Kidney (tissue), 14 donors: ENCODE data around the gene ZNF471. TPM values are rescaled to one million over a fixed set of nuclear protein-coding genes. Genes with fewer than 3 reads are reported as not detected.

Experiments
- DNase-seq, 5 donors: peaks; one replicate each; pipeline ENCODE4 v3.0.0-alpha.2; 2013 to 2020
- FAIRE-seq: peaks from 2 replicates; lab custom pipeline; 2012; peaks lifted over from hg19 to GRCh38; lab: Jason Lieb, UNC
- H3K27ac ChIP-seq, 2 donors: one replicate each; pipeline ENCODE4 v1.7.0; 2013; ENCODE audit warnings: low read depth in 2 of 2, low read length in 2 of 2, inconsistent platforms in 1 of 2
- H3K27me3 ChIP-seq: one replicate; pipeline ENCODE4 v1.7.1; 2013; ENCODE audit warnings: low read length, inconsistent platforms; ENCODE audit not compliant: control insufficient read depth, insufficient read depth
- H3K36me3 ChIP-seq, 3 donors: one replicate each; pipeline versions ENCODE4 v1.7.0 to v1.7.1; 2013; ENCODE audit warnings: low read length in 3 of 3, control low read depth in 1 of 3, inconsistent platforms in 1 of 3; ENCODE audit not compliant: insufficient read depth in 3 of 3, control insufficient read depth in 2 of 3
- H3K4me1 ChIP-seq, 3 donors: one replicate each; pipeline versions ENCODE4 v1.7.0 to v1.7.1; 2013; ENCODE audit warnings: low read length in 3 of 3, inconsistent platforms in 1 of 3, low read depth in 1 of 3; ENCODE audit not compliant: control insufficient read depth in 2 of 3, insufficient read depth in 2 of 3
- H3K4me3 ChIP-seq, 3 donors: one replicate each; pipeline versions ENCODE4 v1.7.0 to v1.8.1; 2013; ENCODE audit warnings: low read length in 3 of 3, control low read depth in 1 of 3, inconsistent platforms in 1 of 3
- H3K9ac ChIP-seq, 3 donors: one replicate each; pipeline versions ENCODE4 v1.7.0 to v1.7.1; 2013; ENCODE audit warnings: low read length in 3 of 3, control low read depth in 1 of 3, inconsistent platforms in 1 of 3
- H3K9me3 ChIP-seq, 3 donors: one replicate each; pipeline versions ENCODE4 v1.7.0 to v1.7.1; 2013; ENCODE audit warnings: low read length in 3 of 3, control low read depth in 1 of 3, inconsistent platforms in 1 of 3; ENCODE audit not compliant: control insufficient read depth in 2 of 3, insufficient read depth in 1 of 3
- intact Hi-C: fragments of 100-400 bp; cut with DNase I; formaldehyde crosslinking; loops from one replicate; pipeline ENCODE4 v1.11.1; 2022
- polyA plus RNA-seq: library from polyadenylated mRNA; stranded (reverse); fragments of 350-450 nt; fragmentation: Illumina TruSeq; extraction: RNeasy Lipid Tissue Mini Kit (QIAGEN cat#74804); gene quantifications from one replicate; pipeline ENCODE4 v1.2.3, GENCODE V29; 2014; ENCODE audit warnings: low read depth, low replicate concordance; ENCODE audit not compliant: insufficient read depth
- total RNA-seq: library from RNA; stranded (reverse); fragmentation: NEBNext Ultra II Directional; extraction: Animal tissue kit (Norgen Biotek cat#: 25700); gene quantifications from one replicate; pipeline ENCODE4 v1.2.1, GENCODE V29; 2021
- TF ChIP-seq, protein P1 (sequence below): IDR thresholded peaks from 3 replicates; pipeline ENCODE4 v1.5.1; 2012; ENCODE audit warnings: mild to moderate bottlenecking, moderate library complexity, borderline replicate concordance; ENCODE audit not compliant: insufficient read depth; ENCODE audit errors: extremely low read depth
- donor health status: control.
- donor health status: control.
- donor health status: control.
- donor health status: control.
- donor health status: control.
- donor health status: DM: yes; HTN: yes; CAD: no.
- donor health status: Normal renal cell carcinoma (clear cell type).

ZNF471 gene
- total and polyA plus RNA-seq, 2 donors from 2014 or later, result 2.6 to 9.3 TPM

DNA sequence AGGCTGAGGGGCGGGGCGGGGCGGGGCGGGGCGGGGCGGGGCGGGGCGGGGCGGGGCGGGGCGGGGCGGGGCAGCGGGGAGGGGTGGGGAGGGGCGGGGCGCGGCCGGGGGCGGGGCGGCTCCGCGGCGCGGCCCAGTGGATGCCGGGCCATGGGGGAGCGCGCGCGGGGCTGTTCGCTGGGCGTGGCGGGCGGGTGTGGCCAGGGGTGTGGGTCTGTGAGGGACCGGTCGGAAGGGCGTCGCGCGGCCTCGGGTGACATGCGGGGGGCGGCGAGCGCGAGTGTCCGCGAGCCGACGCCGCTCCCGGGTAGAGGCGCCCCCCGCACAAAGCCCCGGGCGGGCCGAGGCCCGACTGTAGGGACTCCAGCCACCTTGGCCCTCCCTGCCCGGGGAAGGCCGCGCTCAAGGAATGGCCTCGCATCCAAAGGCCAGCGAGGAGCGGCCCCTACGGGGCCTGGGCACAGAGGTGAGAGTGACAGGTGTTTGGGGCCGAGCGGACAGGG is 31.2 kb downstream of the ZNF471 start, which contains the start of gene ZFP28:
Gene ZFP28, plus strand, starts transcription at position 188 of the 503 bp plus-strand sequence. Its CDS starts 71 bp downstream, at position 259.
- TF ChIP-seq, protein P1, sequence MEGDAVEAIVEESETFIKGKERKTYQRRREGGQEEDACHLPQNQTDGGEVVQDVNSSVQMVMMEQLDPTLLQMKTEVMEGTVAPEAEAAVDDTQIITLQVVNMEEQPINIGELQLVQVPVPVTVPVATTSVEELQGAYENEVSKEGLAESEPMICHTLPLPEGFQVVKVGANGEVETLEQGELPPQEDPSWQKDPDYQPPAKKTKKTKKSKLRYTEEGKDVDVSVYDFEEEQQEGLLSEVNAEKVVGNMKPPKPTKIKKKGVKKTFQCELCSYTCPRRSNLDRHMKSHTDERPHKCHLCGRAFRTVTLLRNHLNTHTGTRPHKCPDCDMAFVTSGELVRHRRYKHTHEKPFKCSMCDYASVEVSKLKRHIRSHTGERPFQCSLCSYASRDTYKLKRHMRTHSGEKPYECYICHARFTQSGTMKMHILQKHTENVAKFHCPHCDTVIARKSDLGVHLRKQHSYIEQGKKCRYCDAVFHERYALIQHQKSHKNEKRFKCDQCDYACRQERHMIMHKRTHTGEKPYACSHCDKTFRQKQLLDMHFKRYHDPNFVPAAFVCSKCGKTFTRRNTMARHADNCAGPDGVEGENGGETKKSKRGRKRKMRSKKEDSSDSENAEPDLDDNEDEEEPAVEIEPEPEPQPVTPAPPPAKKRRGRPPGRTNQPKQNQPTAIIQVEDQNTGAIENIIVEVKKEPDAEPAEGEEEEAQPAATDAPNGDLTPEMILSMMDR, result no peak
- peak within 1 kb of the TSS; percentile 64 to 68 (median 66) for H3K9ac ChIP-seq

DNA sequence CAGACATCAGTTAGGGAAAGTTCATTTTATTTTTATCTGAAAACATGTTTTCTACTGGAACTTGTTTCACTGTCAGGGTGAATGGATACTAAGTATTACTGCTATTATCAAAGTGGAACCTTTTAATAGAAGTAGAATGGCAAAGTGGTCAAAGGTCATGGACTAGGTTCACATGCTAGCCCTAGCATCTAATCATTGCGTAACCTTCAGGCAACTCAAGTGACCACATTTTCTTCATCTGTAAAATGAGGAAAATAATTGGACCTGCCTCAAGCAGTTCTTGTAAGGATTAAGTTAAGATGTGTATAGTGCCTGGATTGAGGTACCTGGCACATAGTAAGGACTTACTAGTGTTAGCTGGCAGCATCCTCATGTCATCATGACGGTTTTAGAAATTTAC is 36.1 kb downstream of the ZNF471 start:
- TF ChIP-seq, protein P1, result no peak
- FAIRE-seq, result no peak
- H3K27me3 ChIP-seq, result no peaks in the 10 kb centered on the region
- DNase-seq, result no peak
- intact Hi-C loops, result no loop called here
- no peak overlapping the region for H3K9ac ChIP-seq
- peaks cover 0 to 55% (median 5%) of the 10 kb centered on the region in 3 donors for H3K9me3 ChIP-seq
- peaks cover 11 to 26% (median 16%) of the 10 kb centered on the region in 3 donors for H3K36me3 ChIP-seq
- H3K27ac ChIP-seq, result no peak overlapping the region
- H3K4me1 ChIP-seq, result peaks cover 0 to 7% (median 6%) of the 10 kb centered on the region in 3 donors
- H3K4me3 ChIP-seq, result no peak overlapping the region

More for the DNA sequence above, 31.2 kb downstream of the ZNF471 start, which contains the start of gene ZFP28:
- H3K27ac ChIP-seq, result peak within 1 kb of the TSS; percentile 92 to 95
- peaks cover 3 to 11% (median 7%) of the 10 kb centered on the region in 3 donors for H3K36me3 ChIP-seq
- peak within 1 kb of the TSS; percentile 75 to 85 (median 84) for H3K4me3 ChIP-seq
- no peak for FAIRE-seq
- intact Hi-C loops, result no loop called here
- DNase-seq, result peak in 3 of 5 donors; percentile 69 to 95 (median 89)
- no peaks in the 10 kb centered on the region for H3K27me3 ChIP-seq
- H3K9me3 ChIP-seq, result peaks cover 3 to 42% (median 4%) of the 10 kb centered on the region in 3 donors
- peaks cover 0 to 10% (median 7%) of the 10 kb centered on the region in 3 donors for H3K4me1 ChIP-seq

DNA sequence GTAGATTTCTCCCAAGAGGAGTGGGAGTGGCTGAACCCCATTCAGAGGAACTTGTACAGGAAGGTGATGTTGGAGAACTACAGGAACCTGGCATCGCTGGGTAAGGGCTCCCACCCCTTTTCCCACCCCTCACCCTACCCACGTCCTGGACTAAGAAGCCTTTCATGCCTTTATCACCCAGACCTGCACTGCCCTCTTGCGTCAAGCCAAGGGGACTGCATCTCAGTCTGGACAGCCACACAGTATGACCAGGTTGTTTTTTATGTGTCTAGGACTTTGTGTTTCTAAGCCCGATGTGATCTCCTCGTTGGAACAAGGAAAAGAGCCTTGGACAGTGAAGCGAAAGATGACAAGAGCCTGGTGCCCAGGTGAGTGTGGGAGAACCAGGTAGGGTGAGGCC is 39.9 kb downstream of the ZNF471 start:
- FAIRE-seq (no peak), DNase-seq (no peak)
- Histone ChIP-seq H3K36me3 (peaks cover 21 to 52% (median 24%) of the 10 kb centered on the region in 3 donors), H3K27me3 (no peaks in the 10 kb centered on the region), H3K4me1 (no peaks in the 10 kb centered on the region), H3K27ac (no peak overlapping the region), H3K9ac (no peak overlapping the region), H3K9me3 (peaks cover 8 to 79% (median 14%) of the 10 kb centered on the region in 3 donors), H3K4me3 (no peak overlapping the region)
- TF ChIP-seq, protein P1, result no peak
- intact Hi-C loops, result no loop called here
